Measurements from ENCODE around the gene RERE. TPM values are rescaled to one million over a fixed set of nuclear protein-coding genes. Genes with fewer than 3 reads are reported as not detected.

Gene RERE
- total and polyA plus RNA-seq, 2 donors (not counting 3 experiments of a cell fraction or from before 2014, with no cell fraction given), result 14.1 to 113 TPM

GRCh38 chr1:8776104-8776503 lies 41.3 kb downstream of the RERE start:
- dilution Hi-C loops (cut with MboI; ENCODE audit: extremely low pct_ligation_motif_present, low sequenced_read_pairs) (no loop called here), intact Hi-C loops (cut with micrococcal nuclease) (no loop called here)
- Histone ChIP-seq H3K4me1 (ENCODE audit: control insufficient read depth, extremely low read depth, insufficient read depth, low read length) (peaks cover 10% of the 10 kb centered on the region), H3K9ac (replicated peaks; ENCODE audit: extremely low read depth, insufficient read depth, low read length) (no peak overlapping the region), H3K79me2 (ENCODE audit: control insufficient read depth, insufficient read depth, low read length) (no peaks in the 10 kb centered on the region), H4K20me1 (replicated peaks; ENCODE audit: control insufficient read depth, extremely low read depth, insufficient read depth, low read length) (peaks cover 2% of the 10 kb centered on the region), H3K4me2 (ENCODE audit: insufficient read depth, low read length) (no peak overlapping the region), H3K9me1 (replicated peaks; ENCODE audit: control insufficient read depth, extremely low read depth, insufficient read depth, low read length) (no peaks in the 10 kb centered on the region), H3K9me3 (replicated peaks; ENCODE audit: control insufficient read depth, insufficient read depth, low read length) (no peaks in the 10 kb centered on the region), H3K27me3 (ENCODE audit: control insufficient read depth in 2 of 2, insufficient read depth in 2 of 2, low read length in 2 of 2) (no peaks in the 10 kb centered on the region), H3K27ac (ENCODE audit: insufficient read depth, low read depth, low read length) (no peak overlapping the region), H2AFZ (ENCODE audit: low read depth, low read length) (no peak overlapping the region), H3K4me3 (replicated peaks in 1 of 3; ENCODE audit: insufficient read depth in 1 of 3, low read depth in 1 of 3, low read length in 3 of 3) (no peak overlapping the region), H3K36me3 (ENCODE audit: control insufficient read depth in 2 of 2, extremely low read depth in 1 of 2, insufficient read depth in 2 of 2, low read length in 2 of 2) (no peaks in the 10 kb centered on the region)
- DNase-seq (ENCODE audit: low read depth, low spot score) (no peak), FAIRE-seq (no peak)
- BruUV-seq (replicated peaks), result no TSS peak
- CTCF ChIA-PET, result interaction anchor here (0.8 to 1.4 kb wide), 5 partner anchors 8 to 229 kb away, joined by 3 to 5 read pairs (median 4); no protein-coding TSS in a partner anchor
- TF ChIP-seq POLR2AphosphoS5 (IDR thresholded peaks at IDR 0.05; ENCODE audit: insufficient read depth, low read depth, low read length), result no peak
- no peak for TF ChIP-seq FOS (IDR thresholded peaks at IDR 0.05; ENCODE audit: borderline replicate concordance, insufficient read depth, low read length)
- no peak for TF ChIP-seq JUN (IDR thresholded peaks at IDR 0.05; ENCODE audit: borderline replicate concordance, insufficient read depth, insufficient read length, low read depth)
- no peak for TF ChIP-seq CTCF (IDR thresholded peaks at IDR 0.05; ENCODE audit: extremely low read depth in 1 of 2, insufficient read depth in 1 of 2, low read depth in 1 of 2, low read length in 2 of 2)
- TF ChIP-seq MYC (IDR thresholded peaks at IDR 0.05; ENCODE audit: low read depth, low read length), result no peak
- no peak for TF ChIP-seq GATA2 (IDR thresholded peaks at IDR 0.05; ENCODE audit: insufficient read depth, insufficient read length, low read depth, low read length)
- TF ChIP-seq EZH2 (IDR thresholded peaks at IDR 0.05; ENCODE audit: borderline replicate concordance, low read depth, low read length, severe bottlenecking), result no peak
- TF ChIP-seq POLR2A (IDR thresholded peaks at IDR 0.05; ENCODE audit: low read depth, low read length), result no peak
- TF ChIP-seq MAX (IDR thresholded peaks at IDR 0.05; ENCODE audit: insufficient read depth, insufficient read length), result no peak
- POLR2A ChIA-PET, result no interaction called here
